K562 (cell line): ENCODE results near the gene MTFR2.

Source experiments
- BCOR ChIP-seq: fragments of 450-650 bp; IDR thresholded peaks from 2 replicates; pipeline ENCODE4 v1.6.1; 2016
- JUNB ChIP-seq: fragments of 450-650 bp; formaldehyde crosslinking; conservative IDR thresholded peaks from 2 replicates; pipeline ENCODE4 v1.4.0; 2020; ENCODE audit warnings: mild to moderate bottlenecking
- MTA3 ChIP-seq: fragments of 450-650 bp; formaldehyde crosslinking; IDR thresholded peaks from 2 replicates; pipeline ENCODE4 v1.6.1; 2017; ENCODE audit warnings: mild to moderate bottlenecking, borderline replicate concordance
- NCOA6 ChIP-seq: fragments of 450-650 bp; IDR thresholded peaks from 2 replicates; pipeline ENCODE4 v1.6.1; 2017; ENCODE audit warnings: mild to moderate bottlenecking
- NELFE ChIP-seq: IDR thresholded peaks from 2 replicates; pipeline ENCODE4 v1.6.1; 2011; ENCODE audit warnings: mild to moderate bottlenecking; ENCODE audit not compliant: insufficient read depth, insufficient read length
- NFYB ChIP-seq: IDR thresholded peaks from 2 replicates; pipeline ENCODE4 v1.6.1; 2011; ENCODE audit warnings: mild to moderate bottlenecking, moderate library complexity; ENCODE audit not compliant: insufficient read length; ENCODE audit errors: extremely low read depth
- NRF1 ChIP-seq, 2 experiments: fragments of 450-650 bp; IDR thresholded peaks in 1 of 2; conservative IDR thresholded peaks in 1 of 2; 2 replicates each; pipeline ENCODE4 v1.6.1; 2014; ENCODE audit warnings: mild to moderate bottlenecking in 2 of 2
- POLR2AphosphoS5 ChIP-seq: IDR thresholded peaks from 2 replicates; pipeline ENCODE4 v1.6.1; 2011; ENCODE audit warnings: mild to moderate bottlenecking, low read depth, low read length, moderate library complexity; ENCODE audit not compliant: control insufficient read depth, insufficient read depth
- POLR3A ChIP-seq: IDR thresholded peaks from 2 replicates; pipeline ENCODE4 v1.6.1; 2011; ENCODE audit warnings: borderline replicate concordance, mild to moderate bottlenecking, moderate library complexity; ENCODE audit not compliant: insufficient read length, insufficient read depth; ENCODE audit errors: extremely low read depth
- TAL1 ChIP-seq: fragments of 450-650 bp; IDR thresholded peaks from 2 replicates; pipeline ENCODE4 v1.6.1; 2016; ENCODE audit warnings: mild to moderate bottlenecking
- ZNF282 ChIP-seq: sonication (generic); formaldehyde crosslinking; IDR thresholded peaks from 2 replicates; pipeline ENCODE4 v1.8.1; 2023; ENCODE audit warnings: missing genetic modification reagents

- no peak for TF ChIP-seq NRF1 (conservative IDR thresholded peaks at IDR 0.05 in 1 of 2, IDR thresholded peaks at IDR 0.05 in 1 of 2)
- no peak for TF ChIP-seq JUNB (CRISPR knock-in tag)
- TF ChIP-seq POLR2AphosphoS5: no peak
- no peak for TF ChIP-seq POLR3A
- no peak for TF ChIP-seq NELFE
- TF ChIP-seq BCOR: no peak
- no peak for TF ChIP-seq ZNF282 (CRISPR knock-in tag)
- no peak for TF ChIP-seq TAL1
- no peak for TF ChIP-seq MTA3
- no peak for TF ChIP-seq NFYB
- no peak for TF ChIP-seq NCOA6
Observed at GRCh38 chr6:136252441-136252840, 2.3 kb upstream of the MTFR2 start.
